Gastroesophageal sphincter (tissue), 4 donors: ENCODE data around the gene TJP3. TPM values are rescaled to one million over a fixed set of nuclear protein-coding genes. Genes with fewer than 3 reads are reported as not detected.

Experiments used
- ATAC-seq: fragments of 150-250 bp; one replicate; pipeline ENCODE4 v1.9.1; 2016; ENCODE audit warnings: mild to moderate bottlenecking, moderate library complexity
- H3K27ac ChIP-seq, 4 donors: fragments of 200-600 bp; sonication (generic) in 3 of 4; 1 replicate in 3 of 4; 2 replicates in 1 of 4; pipeline ENCODE4 v1.5.1; 2016 to 2019
- H3K27me3 ChIP-seq: fragments of 200-600 bp; sonication (generic); one replicate; pipeline ENCODE4 v1.5.1; 2019
- H3K36me3 ChIP-seq, 2 donors: fragments of 200-600 bp; sonication (generic); one replicate each; pipeline ENCODE4 v1.5.1; 2019; ENCODE audit warnings: control low read depth in 1 of 2
- H3K4me1 ChIP-seq, 3 donors: fragments of 200-600 bp; sonication (generic); 1 replicate in 2 of 3; 2 replicates in 1 of 3; pipeline ENCODE4 v1.5.1; 2016 to 2019; ENCODE audit warnings: control low read depth in 2 of 3
- H3K4me3 ChIP-seq, 2 donors: fragments of 200-600 bp; sonication (generic); one replicate each; pipeline ENCODE4 v1.5.1; 2019; ENCODE audit warnings: mild to moderate bottlenecking in 1 of 2, moderate library complexity in 1 of 2
- H3K9me3 ChIP-seq, 3 donors: fragments of 200-600 bp; sonication (generic); one replicate each; pipeline ENCODE4 v1.5.1; 2017 to 2019; ENCODE audit warnings: control low read depth in 2 of 3
- CTCF ChIP-seq, 4 experiments: fragments of 200-600 bp in 2 of 4; fragments of 450-650 bp in 2 of 4; sonication (generic) in 1 of 4; IDR thresholded peaks; one replicate each; pipeline ENCODE4 v1.5.1; 2017 to 2019; ENCODE audit warnings: antibody characterized with exemption in 4 of 4, mild to moderate bottlenecking in 2 of 4, moderate library complexity in 2 of 4
- EP300 ChIP-seq: sonication (generic); formaldehyde crosslinking; IDR thresholded peaks from one replicate; pipeline ENCODE4 v1.6.1; 2017; ENCODE audit warnings: antibody characterized with exemption, mild to moderate bottlenecking
- POLR2A ChIP-seq, 2 donors: fragments of 450-650 bp; IDR thresholded peaks; one replicate each; pipeline ENCODE4 v1.6.1; 2017; ENCODE audit warnings: antibody characterized with exemption in 2 of 2, mild to moderate bottlenecking in 2 of 2, moderate library complexity in 1 of 2
- POLR2AphosphoS5 ChIP-seq: sonication (generic); formaldehyde crosslinking; IDR thresholded peaks from one replicate; pipeline ENCODE4 v1.6.1; 2017; ENCODE audit warnings: antibody characterized with exemption
- WGBS, 2 donors: methylation state at CpG; one replicate each; pipeline ENCODE4 v1.1.5; 2018; ENCODE audit warnings: low coverage in 1 of 2; 5-methylcytosine and 5-hydroxymethylcytosine counted together
- total RNA-seq, 4 donors: library from RNA; depleted of rRNA; stranded (reverse); fragments of >200 nt; gene quantifications; one replicate each; pipeline ENCODE4 v1.1.0, GENCODE V29; 2016

The TJP3 gene
- total RNA-seq, 4 donors from 2014 or later, result 0.78 to 3.6 TPM; not detected in 2

- Histone ChIP-seq H3K36me3 (no peaks in the 10 kb centered on the region), H3K27me3 (no peaks in the 10 kb centered on the region), H3K4me3 (no peak overlapping the region), H3K27ac (no peak overlapping the region), H3K4me1 (peaks cover 0 to 12% (median 0%) of the 10 kb centered on the region in 3 donors), H3K9me3 (no peaks in the 10 kb centered on the region)
- no peak for TF ChIP-seq POLR2AphosphoS5
- no peak for TF ChIP-seq POLR2A (IDR thresholded peaks at IDR 0.05)
- no peak for TF ChIP-seq EP300
- WGBS, 2 donors, result 16 to 31% methylated on average over 7 to 11 of the region's 23 CpGs
- no peak for ATAC-seq
Measured at GRCh38 chr19:3712663-3713611, 4.8 kb downstream of the TJP3 start.

GRCh38 chr19:3716147-3716668 lies 8.0 kb downstream of the TJP3 start:
- H3K36me3 ChIP-seq, result no peaks in the 10 kb centered on the region
- no peak overlapping the region for H3K4me3 ChIP-seq
- no peak overlapping the region for H3K27ac ChIP-seq
- no peaks in the 10 kb centered on the region for H3K9me3 ChIP-seq
- ATAC-seq, result no peak
- 40 to 77% methylated on average over 1 to 10 of the region's 16 CpGs for WGBS, 2 donors
- H3K4me1 ChIP-seq, result peaks cover 0 to 23% (median 3%) of the 10 kb centered on the region in 3 donors
- peaks cover 30% of the 10 kb centered on the region for H3K27me3 ChIP-seq
- TF ChIP-seq CTCF (IDR thresholded peaks at IDR 0.05) (no peak), POLR2AphosphoS5 (no peak), EP300 (no peak), POLR2A (IDR thresholded peaks at IDR 0.05) (no peak)

- 82 to 100% methylated on average over 1 to 4 of the region's 4 CpGs for WGBS, 2 donors
- Histone ChIP-seq H3K9me3 (no peaks in the 10 kb centered on the region), H3K27me3 (peaks cover 65% of the 10 kb centered on the region), H3K4me3 (no peak overlapping the region), H3K27ac (no peak overlapping the region), H3K4me1 (peaks cover 0 to 33% (median 9%) of the 10 kb centered on the region in 3 donors), H3K36me3 (no peaks in the 10 kb centered on the region)
- ATAC-seq, result no peak
- TF ChIP-seq CTCF (IDR thresholded peaks at IDR 0.05), result no peak
- no peak for TF ChIP-seq POLR2AphosphoS5
- no peak for TF ChIP-seq EP300
- no peak for TF ChIP-seq POLR2A (IDR thresholded peaks at IDR 0.05)
Measured at GRCh38 chr19:3719868-3720267, 11.7 kb downstream of the TJP3 start.

- no peak overlapping the region for H3K27ac ChIP-seq
- no peaks in the 10 kb centered on the region for H3K9me3 ChIP-seq
- 11 to 23% methylated on average over 4 to 7 of the region's 9 CpGs for WGBS, 2 donors
- no peaks in the 10 kb centered on the region for H3K36me3 ChIP-seq
- no peak overlapping the region for H3K4me3 ChIP-seq
- no peak for TF ChIP-seq EP300
- TF ChIP-seq POLR2A (IDR thresholded peaks at IDR 0.05), result no peak
- no peak for TF ChIP-seq POLR2AphosphoS5
- TF ChIP-seq CTCF (IDR thresholded peaks at IDR 0.05), result no peak
- no peak for ATAC-seq
- H3K27me3 ChIP-seq, result peaks cover 68% of the 10 kb centered on the region
- peaks cover 0 to 33% (median 9%) of the 10 kb centered on the region in 3 donors for H3K4me1 ChIP-seq
Measured at GRCh38 chr19:3720349-3720917, 12.2 kb downstream of the TJP3 start.

GRCh38 chr19:3721131-3721886 lies 13.1 kb downstream of the TJP3 start:
- H3K27ac ChIP-seq, result no peak overlapping the region
- no peak for TF ChIP-seq CTCF (IDR thresholded peaks at IDR 0.05)
- TF ChIP-seq EP300, result no peak
- no peak for TF ChIP-seq POLR2AphosphoS5
- TF ChIP-seq POLR2A (IDR thresholded peaks at IDR 0.05), result no peak
- H3K36me3 ChIP-seq, result no peaks in the 10 kb centered on the region
- WGBS, 2 donors, result 0% methylated on average over 8 of the region's 46 CpGs; no CpG with 5 or more reads in 1 of the 2 donors
- peaks cover 0 to 33% (median 9%) of the 10 kb centered on the region in 3 donors for H3K4me1 ChIP-seq
- H3K9me3 ChIP-seq, result no peaks in the 10 kb centered on the region
- peak overlapping the region in 1 of 2 donors; percentile 34 for H3K4me3 ChIP-seq
- peak; percentile 75 for ATAC-seq
- peaks cover 74% of the 10 kb centered on the region for H3K27me3 ChIP-seq
